PC-3 (cell line): ENCODE data around the gene RFWD3.

Source experiments
- EZH2 ChIP-seq: fragments of 300-600 bp; sonication (generic); IDR thresholded peaks from one replicate; pipeline ENCODE4 v1.6.1; 2017; ENCODE audit warnings: antibody characterized with exemption, mild to moderate bottlenecking, low read length; ENCODE audit not compliant: unreplicated experiment
- EZH2phosphoT487 ChIP-seq: fragments of 300-600 bp; sonication (generic); IDR thresholded peaks from 2 replicates; pipeline ENCODE4 v1.6.1; 2018; ENCODE audit warnings: mild to moderate bottlenecking, antibody characterized with exemption, low read length, borderline replicate concordance
- TF ChIP-seq, protein P1 (sequence below): fragments of 300-600 bp; sonication (generic); conservative IDR thresholded peaks from 2 replicates; pipeline ENCODE4 v1.5.1; 2017; ENCODE audit warnings: antibody characterized with exemption, low read depth, mild to moderate bottlenecking, low read length

DNA sequence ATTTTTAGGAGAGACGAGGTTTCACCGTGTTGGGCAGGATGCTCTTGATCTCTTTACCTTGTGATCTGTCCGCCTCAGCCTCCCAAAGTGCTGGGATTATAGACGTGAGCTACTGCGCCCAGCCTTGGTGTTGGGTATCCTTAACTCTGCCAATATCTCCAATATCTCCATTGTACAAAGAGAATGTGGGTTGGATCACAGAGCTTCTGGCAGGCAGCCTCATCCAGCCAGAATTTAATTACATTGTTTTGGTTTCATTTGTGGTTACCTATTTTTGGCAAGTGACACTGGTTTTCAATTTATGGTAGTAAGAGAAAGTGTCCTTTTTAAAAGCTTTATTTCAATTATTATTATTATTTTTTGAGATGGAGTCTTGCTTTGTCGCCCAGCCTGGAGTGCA, 14.0 kb upstream of the RFWD3 start:
- TF ChIP-seq, protein P1, sequence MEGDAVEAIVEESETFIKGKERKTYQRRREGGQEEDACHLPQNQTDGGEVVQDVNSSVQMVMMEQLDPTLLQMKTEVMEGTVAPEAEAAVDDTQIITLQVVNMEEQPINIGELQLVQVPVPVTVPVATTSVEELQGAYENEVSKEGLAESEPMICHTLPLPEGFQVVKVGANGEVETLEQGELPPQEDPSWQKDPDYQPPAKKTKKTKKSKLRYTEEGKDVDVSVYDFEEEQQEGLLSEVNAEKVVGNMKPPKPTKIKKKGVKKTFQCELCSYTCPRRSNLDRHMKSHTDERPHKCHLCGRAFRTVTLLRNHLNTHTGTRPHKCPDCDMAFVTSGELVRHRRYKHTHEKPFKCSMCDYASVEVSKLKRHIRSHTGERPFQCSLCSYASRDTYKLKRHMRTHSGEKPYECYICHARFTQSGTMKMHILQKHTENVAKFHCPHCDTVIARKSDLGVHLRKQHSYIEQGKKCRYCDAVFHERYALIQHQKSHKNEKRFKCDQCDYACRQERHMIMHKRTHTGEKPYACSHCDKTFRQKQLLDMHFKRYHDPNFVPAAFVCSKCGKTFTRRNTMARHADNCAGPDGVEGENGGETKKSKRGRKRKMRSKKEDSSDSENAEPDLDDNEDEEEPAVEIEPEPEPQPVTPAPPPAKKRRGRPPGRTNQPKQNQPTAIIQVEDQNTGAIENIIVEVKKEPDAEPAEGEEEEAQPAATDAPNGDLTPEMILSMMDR = no peak
- TF ChIP-seq EZH2 (no peak), EZH2phosphoT487 (no peak)
